GM12878 (cell line): Measurements from ENCODE around the gene AIP. TPM values are rescaled to one million over a fixed set of nuclear protein-coding genes. Genes with fewer than 3 reads are reported as not detected.

Source experiments
- ATAC-seq: fragments of 200-7000 bp; cut with Tn5 transposase; 3 replicates; pipeline ENCODE4 v1.9.1; 2020; ENCODE audit warnings: mild to moderate bottlenecking, moderate library complexity
- BruUV-seq: library from RNA; stranded (reverse); fragments of 400-500 nt; replicated peaks from 2 replicates; lab custom pipeline; 2021; lab: Mats Ljungman, UMichigan
- CTCF ChIA-PET: fragments of 300-600 bp; sonication (Branson Sonifier 250); formaldehyde crosslinking; extraction: SDS; loops from one replicate; lab custom pipeline; 2021; ENCODE audit warnings: inconsistent platforms; lab: Yijun Ruan, JAX
- POLR2A ChIA-PET: fragments of 350-600 bp; formaldehyde crosslinking; extraction: SDS; loops from one replicate; lab custom pipeline; 2021; ENCODE audit warnings: inconsistent platforms; lab: Charles Lee
- RAD21 ChIA-PET: fragments of 300-600 bp; sonication (Branson Sonifier 250); formaldehyde crosslinking; loops from one replicate; lab custom pipeline; 2023; ENCODE audit warnings: antibody characterized with exemption; ENCODE audit not compliant: unreplicated experiment; lab: Charles Lee
- SMC1A ChIA-PET: fragments of 300-600 bp; sonication (Branson Sonifier 250); formaldehyde crosslinking; loops from one replicate; lab custom pipeline; 2023; ENCODE audit not compliant: unreplicated experiment, uncharacterized antibody; lab: Charles Lee
- DNase-seq: peaks from one replicate; pipeline ENCODE4 v3.0.0-alpha.2; 2011; ENCODE audit warnings: low read depth, low spot score
- FAIRE-seq: peaks from 3 replicates; lab custom pipeline; 2011; peaks lifted over from hg19 to GRCh38; lab: Jason Lieb, UNC
- H2AFZ ChIP-seq: 2 replicates; pipeline ENCODE4 v1.6.0; 2011; ENCODE audit warnings: low read depth, low read length, control low read depth; ENCODE audit not compliant: control insufficient read depth
- H3K27ac ChIP-seq: 2 replicates; pipeline ENCODE4 v1.5.1; 2011; ENCODE audit warnings: control low read depth; ENCODE audit not compliant: control insufficient read depth, insufficient read depth
- H3K27me3 ChIP-seq, 2 experiments: replicated peaks in 1 of 2; 2 replicates each; pipeline versions ENCODE4 v1.6.0 to v1.6.1; 2011; ENCODE audit warnings: low read length in 1 of 2; ENCODE audit not compliant: control insufficient read depth in 2 of 2, insufficient read depth in 2 of 2
- H3K36me3 ChIP-seq, 2 experiments: 2 replicates each; pipeline ENCODE4 v1.5.1; 2011; ENCODE audit warnings: low read length in 1 of 2; ENCODE audit not compliant: control insufficient read depth in 2 of 2, insufficient read depth in 2 of 2
- H3K4me1 ChIP-seq: 2 replicates; pipeline ENCODE4 v1.6.1; 2011; ENCODE audit warnings: mild to moderate bottlenecking, low read length, moderate library complexity, mixed read lengths; ENCODE audit not compliant: control insufficient read depth, insufficient read depth
- H3K4me2 ChIP-seq: 2 replicates; pipeline ENCODE4 v1.6.0; 2011; ENCODE audit warnings: control low read depth; ENCODE audit not compliant: control insufficient read depth, insufficient read depth
- H3K4me3 ChIP-seq: fragments of 200-600 bp; sonication (generic); 2 replicates; pipeline ENCODE4 v1.5.1; 2016
- H3K79me2 ChIP-seq: 2 replicates; pipeline ENCODE4 v1.6.0; 2011; ENCODE audit warnings: low read length; ENCODE audit not compliant: control insufficient read depth, insufficient read depth
- H3K9ac ChIP-seq: 2 replicates; pipeline ENCODE4 v1.8.0; 2011; ENCODE audit warnings: low read length, control low read depth, mixed read lengths; ENCODE audit not compliant: control insufficient read depth, insufficient read depth
- H3K9me3 ChIP-seq: replicated peaks from 3 replicates; pipeline ENCODE4 v1.5.1; 2011; ENCODE audit warnings: mild to moderate bottlenecking, low read length; ENCODE audit not compliant: control insufficient read depth, insufficient read depth
- H4K20me1 ChIP-seq: 2 replicates; pipeline ENCODE4 v1.6.0; 2011; ENCODE audit not compliant: control insufficient read depth, insufficient read depth
- CBX3 ChIP-seq: fragments of 200-600 bp; sonication (generic); IDR thresholded peaks from 2 replicates; pipeline ENCODE4 v1.6.1; 2016; ENCODE audit warnings: low read depth, borderline replicate concordance
- CUX1 ChIP-seq: IDR thresholded peaks from 2 replicates; pipeline ENCODE4 v1.6.1; 2012; ENCODE audit warnings: improper control_type of control experiment, low read depth, low read length; ENCODE audit not compliant: insufficient replicate concordance
- EGR1 ChIP-seq, 2 experiments: IDR thresholded peaks; 1 replicate in 1 of 2; 2 replicates in 1 of 2; pipeline ENCODE4 v1.6.1; 2011 to 2012; ENCODE audit warnings: low read depth in 2 of 2, low read length in 2 of 2, borderline replicate concordance in 1 of 2, mild to moderate bottlenecking in 1 of 2, moderate library complexity in 1 of 2
- FOS ChIP-seq: IDR thresholded peaks from 3 replicates; pipeline ENCODE4 v1.6.1; 2011; ENCODE audit warnings: borderline replicate concordance; ENCODE audit not compliant: insufficient read length; ENCODE audit errors: extremely low read depth
- IKZF1 ChIP-seq: fragments of 450-650 bp; conservative IDR thresholded peaks from 2 replicates; pipeline ENCODE4 v1.6.1; 2017; ENCODE audit warnings: antibody characterized with exemption, mild to moderate bottlenecking
- NFIC ChIP-seq: IDR thresholded peaks from 2 replicates; pipeline ENCODE4 v1.6.1; 2012; ENCODE audit warnings: low read depth, mild to moderate bottlenecking, inconsistent platforms, low read length, moderate library complexity
- NR2C1 ChIP-seq: fragments of 450-650 bp; IDR thresholded peaks from 2 replicates; pipeline ENCODE4 v1.6.1; 2017; ENCODE audit warnings: antibody characterized with exemption, mild to moderate bottlenecking, moderate library complexity
- STAT1 ChIP-seq: fragments of 450-650 bp; conservative IDR thresholded peaks from 2 replicates; pipeline ENCODE4 v1.6.1; 2014; ENCODE audit warnings: antibody characterized with exemption, mild to moderate bottlenecking
- ZNF622 ChIP-seq: fragments of 450-650 bp; IDR thresholded peaks from 2 replicates; pipeline ENCODE4 v1.6.1; 2017; ENCODE audit warnings: mild to moderate bottlenecking, inconsistent platforms
- WGBS: methylation state at CpG from one replicate; pipeline ENCODE4 v1.1.6; 2016; ENCODE audit warnings: low lambda C conversion rate; ENCODE audit not compliant: insufficient replicate concordance, insufficient coverage; ENCODE audit errors: missing lambda C conversion rate; 5-methylcytosine and 5-hydroxymethylcytosine counted together
- in situ Hi-C: fragments of 300-500 bp; cut with MboI; formaldehyde crosslinking; loops from 9 replicates; pipeline ENCODE4 v1.14.3; 2018; ENCODE audit warnings: mixed read lengths
- intact Hi-C: fragments of 100-400 bp; cut with micrococcal nuclease; formaldehyde crosslinking; loops from one replicate; pipeline ENCODE4 v1.14.2; 2022; ENCODE audit not compliant: unreplicated experiment
- polyA plus RNA-seq, 11 experiments: library from polyadenylated mRNA; depleted of rRNA in 4 of 11; unstranded in 6 of 11; stranded (reverse) in 5 of 11; fragments of >200 nt; fragmentation: Nextera tagmentation in 4 of 11; fragmentation: Illumina TruSeq in 1 of 11; extraction: Ambion mirVana in 4 of 11; extraction: Trizol in 1 of 11; gene quantifications; 1 replicate in 1 of 11; 2 replicates in 10 of 11; pipeline versions ENCODE4 v1.2.1 to v1.2.3, GENCODE V29; 2011 to 2016; ENCODE audit warnings: inconsistent platforms in 2 of 11, missing spikeins in 2 of 11, low read depth in 1 of 11
- total RNA-seq, 4 experiments: library from RNA; depleted of rRNA in 3 of 4; stranded (reverse); fragments of >200 nt in 3 of 4; fragmentation: Illumina TruSeq in 1 of 4; extraction: Trizol in 1 of 4; gene quantifications; 2 replicates each; pipeline versions ENCODE4 v1.2.1 to v1.2.3, GENCODE V29; 2013 to 2021
- TF ChIP-seq, protein P1 (sequence below): IDR thresholded peaks from 2 replicates; pipeline ENCODE4 v1.6.1; 2012; ENCODE audit warnings: low read depth, low read length, improper control_type of control experiment
- TF ChIP-seq, protein P2 (sequence below): fragments of 450-650 bp; IDR thresholded peaks from 2 replicates; pipeline ENCODE4 v1.6.1; 2017; ENCODE audit warnings: mild to moderate bottlenecking, moderate library complexity

AIP gene
- total and polyA plus RNA-seq, 10 of the 15 experiments (the other 5 are each of a cell fraction or from before 2014, with no cell fraction given), result 12.6 to 164 (median 104) TPM

GRCh38 chr11:67486481-67487195 lies 3.8 kb downstream of the AIP start:
- H3K36me3 ChIP-seq, result peaks cover 4 to 21% of the 10 kb centered on the region in 2 experiments; a peak in 3 of 4 replicates
- H3K4me1 ChIP-seq, result peaks cover 44% of the 10 kb centered on the region
- peak overlapping the region; percentile 25 for H3K9ac ChIP-seq
- intact Hi-C loops, result loop anchor here (2.0 to 10.0 kb wide), 3 partner anchors 20 to 222 kb away; partner anchors contain the start of genes GRK2 and POLD4
- peak overlapping the region; percentile 80 for H3K4me2 ChIP-seq
- RAD21 ChIA-PET, result interaction anchor here (0.6 to 6.9 kb wide), 17 partner anchors 16 to 142 kb away, joined by 3 to 95 read pairs (median 4); partner anchors contain the start of genes PITPNM1, POLD4, PPP1CA and PTPRCAP
- peak overlapping the region; percentile 70 for H3K27ac ChIP-seq
- POLR2A ChIA-PET, result interaction anchor here (0.6 to 6.8 kb wide), 17 partner anchors 10 to 142 kb away, joined by 3 to 112 read pairs (median 6); partner anchors contain the start of genes CLCF1, PITPNM1, POLD4 and PPP1CA
- H3K27me3 ChIP-seq, result no peaks in the 10 kb centered on the region
- no peaks in the 10 kb centered on the region for H3K9me3 ChIP-seq
- H2AFZ ChIP-seq, result no peak overlapping the region; the same call in 1 of the 2 replicates
- in situ Hi-C loops, result no loop called here
- H3K79me2 ChIP-seq, result peaks cover 33% of the 10 kb centered on the region
- DNase-seq (peak; percentile 87), FAIRE-seq (peak; percentile 66), ATAC-seq (peak; percentile 49)
- 0 out of 2 replicates have a peak overlapping the region, but pooled peaks have one; percentile 1 for H3K4me3 ChIP-seq
- BruUV-seq, result no TSS peak
- WGBS, result 5% methylated on average over 20 of the region's 20 CpGs
- no peaks in the 10 kb centered on the region for H4K20me1 ChIP-seq
- SMC1A ChIA-PET, result interaction anchor here (0.8 to 6.2 kb wide), 10 partner anchors 18 to 169 kb away, joined by 3 to 43 read pairs (median 6); partner anchors contain the start of genes PITPNM1, PTPRCAP, RAD9A and TMEM134
- CTCF ChIA-PET, result interaction anchor here (1.3 to 6.7 kb wide), 5 partner anchors 18 to 135 kb away, joined by 5 to 37 read pairs (median 9); partner anchors contain the start of genes PITPNM1, PPP1CA, PTPRCAP and TBC1D10C
- peak; percentile 94 for TF ChIP-seq CUX1
- TF ChIP-seq NR2C1, result peak; percentile 66
- TF ChIP-seq EGR1 (IDR thresholded peaks at IDR 0.05; ENCODE audit: borderline replicate concordance in 1 of 2, low read depth in 2 of 2, low read length in 2 of 2), result peak; percentile 59 to 96
- TF ChIP-seq STAT1, result no peak
- TF ChIP-seq NFIC, result no peak
- TF ChIP-seq ZNF622, result no peak
- peak; percentile 98 for TF ChIP-seq IKZF1
- TF ChIP-seq FOS, result no peak
- TF ChIP-seq CBX3, result no peak
- TF ChIP-seq, protein P1, sequence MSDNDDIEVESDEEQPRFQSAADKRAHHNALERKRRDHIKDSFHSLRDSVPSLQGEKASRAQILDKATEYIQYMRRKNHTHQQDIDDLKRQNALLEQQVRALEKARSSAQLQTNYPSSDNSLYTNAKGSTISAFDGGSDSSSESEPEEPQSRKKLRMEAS, result peak; percentile 79
- TF ChIP-seq, protein P2, sequence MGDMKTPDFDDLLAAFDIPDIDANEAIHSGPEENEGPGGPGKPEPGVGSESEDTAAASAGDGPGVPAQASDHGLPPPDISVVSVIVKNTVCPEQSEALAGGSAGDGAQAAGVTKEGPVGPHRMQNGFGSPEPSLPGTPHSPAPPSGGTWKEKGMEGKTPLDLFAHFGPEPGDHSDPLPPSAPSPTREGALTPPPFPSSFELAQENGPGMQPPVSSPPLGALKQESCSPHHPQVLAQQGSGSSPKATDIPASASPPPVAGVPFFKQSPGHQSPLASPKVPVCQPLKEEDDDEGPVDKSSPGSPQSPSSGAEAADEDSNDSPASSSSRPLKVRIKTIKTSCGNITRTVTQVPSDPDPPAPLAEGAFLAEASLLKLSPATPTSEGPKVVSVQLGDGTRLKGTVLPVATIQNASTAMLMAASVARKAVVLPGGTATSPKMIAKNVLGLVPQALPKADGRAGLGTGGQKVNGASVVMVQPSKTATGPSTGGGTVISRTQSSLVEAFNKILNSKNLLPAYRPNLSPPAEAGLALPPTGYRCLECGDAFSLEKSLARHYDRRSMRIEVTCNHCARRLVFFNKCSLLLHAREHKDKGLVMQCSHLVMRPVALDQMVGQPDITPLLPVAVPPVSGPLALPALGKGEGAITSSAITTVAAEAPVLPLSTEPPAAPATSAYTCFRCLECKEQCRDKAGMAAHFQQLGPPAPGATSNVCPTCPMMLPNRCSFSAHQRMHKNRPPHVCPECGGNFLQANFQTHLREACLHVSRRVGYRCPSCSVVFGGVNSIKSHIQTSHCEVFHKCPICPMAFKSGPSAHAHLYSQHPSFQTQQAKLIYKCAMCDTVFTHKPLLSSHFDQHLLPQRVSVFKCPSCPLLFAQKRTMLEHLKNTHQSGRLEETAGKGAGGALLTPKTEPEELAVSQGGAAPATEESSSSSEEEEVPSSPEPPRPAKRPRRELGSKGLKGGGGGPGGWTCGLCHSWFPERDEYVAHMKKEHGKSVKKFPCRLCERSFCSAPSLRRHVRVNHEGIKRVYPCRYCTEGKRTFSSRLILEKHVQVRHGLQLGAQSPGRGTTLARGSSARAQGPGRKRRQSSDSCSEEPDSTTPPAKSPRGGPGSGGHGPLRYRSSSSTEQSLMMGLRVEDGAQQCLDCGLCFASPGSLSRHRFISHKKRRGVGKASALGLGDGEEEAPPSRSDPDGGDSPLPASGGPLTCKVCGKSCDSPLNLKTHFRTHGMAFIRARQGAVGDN, result peak; percentile 99
